Natural killer cell (primary cell): Measurements from ENCODE around the gene MAP3K10. TPM values are rescaled to one million over a fixed set of nuclear protein-coding genes. Genes with fewer than 3 reads are reported as not detected.
"Not testable (repeated sequence)": the region's sequence is repeated elsewhere in the genome, so short reads cannot be mapped to it uniquely, and the experiment has no call there.

Experiments used
- ATAC-seq, 3 donors: fragments of 150-1000 bp in 2 of 3; fragments of 200-7000 bp in 1 of 3; cut with Tn5 transposase; 1 replicate in 1 of 3; 2 replicates in 2 of 3; pipeline ENCODE4 v1.10.0; 2021; ENCODE audit warnings: mild to moderate bottlenecking in 2 of 3, moderate library complexity in 2 of 3
- DNase-seq, 2 donors: peaks; one replicate each; pipeline versions ENCODE4 v3.0.0 to v3.0.0-alpha.2; 2013 to 2021; ENCODE audit warnings: mixed read lengths in 1 of 2
- H3K27ac ChIP-seq: one replicate; pipeline ENCODE4 v1.5.1; 2013; ENCODE audit warnings: mild to moderate bottlenecking, low read length
- H3K27me3 ChIP-seq: one replicate; pipeline ENCODE4 v1.6.1; 2013; ENCODE audit warnings: low read length; ENCODE audit not compliant: control insufficient read depth, insufficient read depth
- H3K36me3 ChIP-seq: one replicate; pipeline ENCODE4 v1.6.1; 2013; ENCODE audit warnings: low read length; ENCODE audit not compliant: control insufficient read depth, insufficient read depth
- H3K4me1 ChIP-seq: one replicate; pipeline ENCODE4 v1.6.1; 2013; ENCODE audit warnings: low read length; ENCODE audit not compliant: control insufficient read depth, insufficient read depth
- H3K4me3 ChIP-seq: one replicate; pipeline ENCODE4 v1.5.1; 2013; ENCODE audit warnings: low read length
- H3K9me3 ChIP-seq: one replicate; pipeline ENCODE4 v1.6.1; 2013; ENCODE audit warnings: low read length; ENCODE audit not compliant: control insufficient read depth, insufficient read depth
- H3K27ac Mint-ChIP-seq, 2 donors: one replicate each; pipeline ENCODE4 v1.8.0; 2022; ENCODE audit warnings: mild to moderate bottlenecking in 2 of 2, mixed read lengths in 2 of 2, moderate library complexity in 1 of 2
- H3K27me3 Mint-ChIP-seq, 2 donors: one replicate each; pipeline ENCODE4 v1.8.0; 2022; ENCODE audit warnings: low read depth in 2 of 2, mixed read lengths in 2 of 2
- H3K36me3 Mint-ChIP-seq: one replicate; pipeline ENCODE4 v1.8.0; 2022; ENCODE audit warnings: mixed read lengths
- H3K4me1 Mint-ChIP-seq, 2 donors: one replicate each; pipeline ENCODE4 v1.8.0; 2022; ENCODE audit warnings: mixed read lengths in 2 of 2
- H3K4me3 Mint-ChIP-seq: one replicate; pipeline ENCODE4 v1.8.0; 2022; ENCODE audit warnings: mild to moderate bottlenecking, moderate library complexity, mixed read lengths
- H3K9me3 Mint-ChIP-seq, 2 donors: one replicate each; pipeline ENCODE4 v1.8.0; 2022; ENCODE audit warnings: mixed read lengths in 2 of 2
- WGBS: methylation state at CpG from one replicate; pipeline ENCODE4 v1.1.7; 2013; ENCODE audit warnings: missing lambda C conversion rate; ENCODE audit not compliant: insufficient coverage; 5-methylcytosine and 5-hydroxymethylcytosine counted together
- intact Hi-C: fragments of 100-400 bp; cut with micrococcal nuclease; formaldehyde crosslinking; loops from one replicate; pipeline ENCODE4 v1.14.2; 2022
- total RNA-seq, 4 donors: library from RNA; stranded (reverse); fragments of 120-200 nt in 1 of 4; gene quantifications; one replicate each; pipeline versions ENCODE4 v1.2.3 to v1.2.4, GENCODE V29; 2013 to 2022
- TF ChIP-seq, protein P1 (sequence below): fragments of 200-600 bp; IDR thresholded peaks from one replicate; pipeline ENCODE4 v1.8.0; 2022; ENCODE audit warnings: antibody characterized with exemption

Gene MAP3K10
- total RNA-seq, 3 donors from 2014 or later (not counting 1 experiment from before 2014, with no cell fraction given) = 27.1 to 39.0 (median 36.0) TPM

DNA sequence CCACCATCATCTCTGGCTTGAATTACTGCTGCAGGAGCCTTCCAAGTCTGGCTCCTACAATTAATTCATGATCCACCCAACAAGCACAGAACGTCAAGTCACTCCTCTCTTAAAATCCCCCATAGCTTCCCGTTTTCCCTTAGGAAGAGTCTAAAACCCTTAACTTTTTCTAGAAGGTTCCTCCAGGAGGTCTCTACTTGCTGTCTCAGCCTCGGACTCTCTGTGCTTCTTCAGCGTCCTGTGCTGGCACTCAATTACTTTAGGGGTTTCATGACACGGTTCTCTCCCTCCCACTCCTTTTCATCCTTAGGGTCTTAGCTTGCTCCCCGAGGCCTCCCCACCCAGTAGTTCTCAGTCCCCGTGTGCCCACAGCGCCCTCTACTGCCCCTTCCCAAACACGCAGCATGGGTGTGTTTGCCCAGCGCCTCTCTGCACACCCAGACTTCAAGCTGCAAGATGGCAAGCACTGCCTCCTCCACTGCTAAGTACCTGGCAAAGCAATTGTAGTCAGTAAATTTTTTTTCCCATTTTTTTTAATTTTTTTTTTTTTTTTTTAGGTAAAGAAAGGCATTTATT lies 25.8 kb upstream of the MAP3K10 start:
- Mint-ChIP-seq H3K36me3 (no peaks in the 10 kb centered on the region), H3K27me3 (no peaks in the 10 kb centered on the region), H3K9me3 (no peaks in the 10 kb centered on the region), H3K4me3 (peak overlapping the region; percentile 17), H3K4me1 (peaks cover 23 to 24% of the 10 kb centered on the region in 2 donors), H3K27ac (peak overlapping the region; percentile 20 to 72)
- Histone ChIP-seq H3K4me1 (peaks cover 37% of the 10 kb centered on the region), H3K27me3 (no peaks in the 10 kb centered on the region), H3K27ac (no peak overlapping the region), H3K9me3 (no peaks in the 10 kb centered on the region), H3K4me3 (no peak overlapping the region), H3K36me3 (no peaks in the 10 kb centered on the region)
- intact Hi-C loops = loop anchor here (1.0 to 2.0 kb wide), 2 partner anchors 21 to 25 kb away; no protein-coding TSS in a partner anchor
- DNase-seq (peak; percentile 63 to 80), ATAC-seq (peak; percentile 79 to 91 (median 79))
- TF ChIP-seq, protein P1, sequence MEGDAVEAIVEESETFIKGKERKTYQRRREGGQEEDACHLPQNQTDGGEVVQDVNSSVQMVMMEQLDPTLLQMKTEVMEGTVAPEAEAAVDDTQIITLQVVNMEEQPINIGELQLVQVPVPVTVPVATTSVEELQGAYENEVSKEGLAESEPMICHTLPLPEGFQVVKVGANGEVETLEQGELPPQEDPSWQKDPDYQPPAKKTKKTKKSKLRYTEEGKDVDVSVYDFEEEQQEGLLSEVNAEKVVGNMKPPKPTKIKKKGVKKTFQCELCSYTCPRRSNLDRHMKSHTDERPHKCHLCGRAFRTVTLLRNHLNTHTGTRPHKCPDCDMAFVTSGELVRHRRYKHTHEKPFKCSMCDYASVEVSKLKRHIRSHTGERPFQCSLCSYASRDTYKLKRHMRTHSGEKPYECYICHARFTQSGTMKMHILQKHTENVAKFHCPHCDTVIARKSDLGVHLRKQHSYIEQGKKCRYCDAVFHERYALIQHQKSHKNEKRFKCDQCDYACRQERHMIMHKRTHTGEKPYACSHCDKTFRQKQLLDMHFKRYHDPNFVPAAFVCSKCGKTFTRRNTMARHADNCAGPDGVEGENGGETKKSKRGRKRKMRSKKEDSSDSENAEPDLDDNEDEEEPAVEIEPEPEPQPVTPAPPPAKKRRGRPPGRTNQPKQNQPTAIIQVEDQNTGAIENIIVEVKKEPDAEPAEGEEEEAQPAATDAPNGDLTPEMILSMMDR = peak; percentile 72
- 16% methylated on average over 10 of the region's 10 CpGs for WGBS

DNA sequence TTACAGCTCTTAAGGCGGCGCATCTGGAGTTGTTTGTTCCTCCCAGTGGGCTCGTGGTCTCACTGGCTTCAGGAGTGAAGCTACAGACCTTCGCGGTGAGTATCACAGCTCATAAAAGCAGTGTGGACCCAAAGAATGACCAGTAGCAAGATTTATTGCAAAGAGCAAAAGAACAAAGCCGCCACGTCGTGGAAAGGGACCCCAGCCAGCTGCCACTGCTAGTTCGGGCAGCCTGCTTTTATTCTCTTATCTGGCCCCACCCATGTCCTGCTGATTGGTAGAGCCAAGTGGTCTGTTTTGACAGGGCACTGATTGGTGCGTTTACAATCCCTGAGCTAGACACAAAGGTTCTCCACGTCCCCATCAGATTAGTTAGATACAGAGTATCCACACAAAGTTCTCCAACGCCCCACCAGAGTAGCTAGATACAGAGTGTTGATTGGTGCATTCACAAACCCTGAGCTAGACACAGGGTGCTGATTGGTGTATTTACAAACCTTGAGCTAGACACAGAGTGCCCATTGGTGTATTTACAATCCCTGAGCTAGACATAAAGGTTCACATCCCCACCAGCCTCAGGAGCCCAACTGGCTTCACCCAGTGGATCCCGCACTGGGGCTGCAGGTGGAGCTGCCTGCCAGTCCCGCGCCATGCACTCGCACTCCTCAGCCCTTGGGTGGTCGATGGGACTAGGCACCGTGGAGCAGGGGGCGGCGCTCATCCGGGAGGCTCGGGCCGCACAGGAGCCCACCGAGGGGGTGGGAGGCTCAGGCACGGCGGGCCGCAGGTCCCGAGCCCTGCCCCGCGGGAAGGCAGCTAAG lies 21.5 kb upstream of the MAP3K10 start:
- H3K4me3 ChIP-seq, H3K27ac Mint-ChIP-seq, H3K4me1 ChIP-seq, H3K9me3 Mint-ChIP-seq, H3K4me1 Mint-ChIP-seq, DNase-seq, H3K27me3 Mint-ChIP-seq, ATAC-seq, H3K36me3 ChIP-seq, H3K27ac ChIP-seq, intact Hi-C loops, H3K27me3 ChIP-seq, H3K9me3 ChIP-seq, H3K4me3 Mint-ChIP-seq, H3K36me3 Mint-ChIP-seq: not testable (repeated sequence)
- 82% methylated on average over 30 of the region's 30 CpGs for WGBS

DNA sequence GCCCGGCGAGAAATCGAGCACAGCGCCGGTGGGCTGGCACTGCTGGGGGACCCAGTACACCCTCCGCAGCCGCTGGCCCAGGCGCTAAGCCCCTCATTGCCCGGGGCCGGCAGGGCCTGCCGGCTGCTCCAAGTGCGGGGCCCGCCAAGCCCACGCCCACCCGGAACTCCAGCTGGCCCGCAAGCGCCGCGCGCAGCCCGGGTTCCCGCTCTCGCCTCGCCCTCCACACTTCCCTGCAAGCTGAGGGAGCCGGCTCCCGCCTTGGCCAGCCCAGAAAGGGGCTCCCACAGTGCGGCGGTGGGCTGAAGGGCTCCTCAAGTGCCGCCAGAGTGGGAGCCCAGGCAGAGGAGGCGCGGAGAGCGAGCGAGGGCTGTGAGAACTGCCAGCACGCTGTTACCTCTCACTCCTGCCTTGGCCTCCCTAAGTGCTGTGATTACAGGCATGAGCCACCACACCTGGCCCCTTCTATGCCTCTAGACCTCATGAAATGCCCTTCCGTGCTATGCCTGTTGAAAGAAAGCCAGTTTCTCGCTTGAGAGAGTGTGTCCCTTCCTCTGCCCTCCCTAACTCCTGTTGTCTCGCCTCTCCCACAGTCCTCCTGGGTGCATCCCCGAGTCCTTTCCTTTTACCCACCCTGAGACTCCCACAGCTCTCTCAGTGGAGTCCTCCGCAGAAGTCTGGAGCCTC lies 20.8 kb upstream of the MAP3K10 start:
- H3K4me3 Mint-ChIP-seq, H3K27me3 ChIP-seq, H3K27ac Mint-ChIP-seq, H3K27ac ChIP-seq, H3K36me3 ChIP-seq, H3K9me3 Mint-ChIP-seq, DNase-seq, H3K9me3 ChIP-seq, ATAC-seq, H3K4me1 Mint-ChIP-seq, H3K27me3 Mint-ChIP-seq, H3K4me3 ChIP-seq, intact Hi-C loops, H3K36me3 Mint-ChIP-seq, H3K4me1 ChIP-seq: not testable (repeated sequence)
- WGBS = 86% methylated on average over 39 of the region's 39 CpGs

DNA sequence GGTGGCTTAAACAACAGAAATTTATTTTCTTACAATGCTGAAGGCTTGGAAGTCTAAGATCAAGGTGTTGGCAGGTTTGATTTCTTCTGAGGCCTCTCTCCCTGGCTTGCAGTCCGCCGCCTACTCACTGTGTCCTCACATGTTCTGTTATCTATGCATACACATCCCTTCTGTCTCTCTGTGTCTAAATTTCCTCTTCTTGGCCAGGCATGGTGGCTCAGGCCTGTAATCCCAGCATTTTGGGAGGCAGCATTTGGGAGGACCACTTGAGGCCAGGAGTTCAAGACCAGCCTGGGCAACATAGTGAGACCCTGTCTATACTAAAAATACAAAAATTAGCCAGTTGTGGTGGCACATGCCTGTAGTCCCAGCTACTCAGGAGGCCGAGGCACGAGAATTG lies 19.9 kb upstream of the MAP3K10 start:
- intact Hi-C loops, H3K4me3 ChIP-seq, H3K9me3 ChIP-seq, H3K36me3 ChIP-seq, H3K9me3 Mint-ChIP-seq, ATAC-seq, H3K27me3 Mint-ChIP-seq, H3K27me3 ChIP-seq, H3K27ac Mint-ChIP-seq, H3K4me1 Mint-ChIP-seq, H3K4me1 ChIP-seq, DNase-seq, H3K4me3 Mint-ChIP-seq, H3K36me3 Mint-ChIP-seq, H3K27ac ChIP-seq: not testable (repeated sequence)
- 94% methylated on average over 4 of the region's 4 CpGs for WGBS
